Activated CD8-positive, alpha-beta memory T cell treated with anti-CD3 and anti-CD28 coated beads for 4 hours (primary cell): ENCODE data around the gene DAZAP1.
A peak's percentile ranks its signal among the peaks of the same experiment; 100 is the strongest.

Source experiments
- DNase-seq, 2 donors: peaks; one replicate each; pipeline ENCODE4 v3.0.0-alpha.2; 2020; ENCODE audit warnings: low read depth in 2 of 2

The DAZAP1 gene

DNA sequence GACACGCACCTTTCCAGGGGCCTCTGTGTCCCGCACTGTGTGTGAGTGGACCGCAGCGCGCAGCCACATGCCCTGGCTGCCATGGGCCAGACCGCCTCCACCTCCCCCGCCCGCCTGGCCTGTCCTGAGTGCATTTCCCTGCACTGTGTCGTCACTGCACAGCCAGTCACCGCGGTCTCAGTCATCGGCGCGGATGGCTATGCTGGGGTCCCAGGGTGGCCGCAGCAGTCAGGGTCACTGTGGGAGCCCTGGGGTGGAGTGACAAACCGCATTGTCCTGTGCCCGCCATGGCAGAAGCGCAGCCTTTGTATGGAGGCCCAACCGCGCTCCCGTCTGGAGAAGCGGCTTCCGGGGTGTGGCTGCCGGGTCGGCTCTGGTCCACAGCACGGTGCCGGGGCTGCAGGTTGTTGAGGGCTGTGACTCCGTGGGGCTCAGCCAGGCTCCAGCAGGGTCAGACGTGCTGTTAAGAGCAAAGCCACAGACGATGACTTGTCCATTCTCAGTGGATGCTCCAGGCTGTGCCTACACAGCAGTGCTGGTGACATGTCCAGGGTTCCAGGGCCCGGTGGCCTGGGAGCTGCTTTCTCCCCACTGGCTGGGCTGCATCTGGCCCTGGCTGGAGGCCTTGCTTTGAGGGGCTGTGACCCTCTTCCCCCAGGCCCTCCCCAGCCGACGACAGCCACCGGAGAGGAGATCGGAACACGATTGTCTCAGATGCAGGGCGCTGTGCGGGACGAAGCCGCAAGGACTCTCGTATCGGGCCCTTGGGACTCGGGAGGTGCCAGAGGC, 30.0 kb upstream of the DAZAP1 start:
- DNase-seq, result no peak

GRCh38 chr19:1377965-1378785, 29.2 kb upstream of the DAZAP1 start:
- DNase-seq, result no peak

GRCh38 chr19:1379126-1379905, 28.1 kb upstream of the DAZAP1 start:
- DNase-seq, result no peak

DNA sequence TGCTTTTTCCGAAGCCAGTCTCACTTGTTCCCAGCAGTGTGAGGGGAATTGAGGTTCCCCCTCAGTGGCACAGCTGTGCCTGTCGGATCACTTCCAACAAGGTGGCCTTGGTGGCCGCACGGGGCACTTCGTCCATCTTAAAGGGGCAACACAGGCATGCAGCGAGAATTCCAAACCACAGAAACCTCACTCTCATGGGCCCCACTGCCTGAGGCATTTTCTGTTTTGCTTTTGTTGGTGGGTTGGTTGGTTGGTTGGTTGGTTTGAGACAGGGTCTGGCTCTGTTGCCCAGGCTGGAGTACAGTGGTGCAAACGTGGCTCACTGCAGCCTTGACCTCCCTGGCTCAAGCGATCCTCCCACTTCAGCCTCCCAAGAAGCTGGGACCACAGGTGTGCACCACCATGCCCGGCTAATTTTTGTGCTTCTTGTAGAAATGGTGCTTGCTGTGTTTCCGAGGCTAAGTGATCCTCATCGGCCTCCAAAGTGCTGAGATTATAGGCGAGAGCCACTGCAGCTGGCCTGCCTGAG, 27.4 kb upstream of the DAZAP1 start:
- DNase-seq, result no peak

GRCh38 chr19:1382250-1382649, 25.1 kb upstream of the DAZAP1 start:
- no peak for DNase-seq

DNA sequence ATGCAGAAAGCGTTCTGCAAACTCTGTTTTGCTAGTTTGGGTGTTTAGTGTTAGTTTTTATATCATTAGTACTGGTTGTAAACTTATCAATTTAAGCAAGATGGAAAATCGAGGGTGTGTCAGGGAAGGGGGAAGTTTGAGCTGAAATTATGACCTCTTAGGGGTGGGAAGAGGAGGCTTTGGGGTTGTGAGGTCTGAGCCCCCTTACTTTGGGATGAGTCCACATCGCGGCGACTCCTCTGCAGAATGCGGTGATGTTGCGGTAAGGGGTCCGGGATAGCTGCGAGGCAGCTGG, 24.4 kb upstream of the DAZAP1 start:
- no peak for DNase-seq

DNA sequence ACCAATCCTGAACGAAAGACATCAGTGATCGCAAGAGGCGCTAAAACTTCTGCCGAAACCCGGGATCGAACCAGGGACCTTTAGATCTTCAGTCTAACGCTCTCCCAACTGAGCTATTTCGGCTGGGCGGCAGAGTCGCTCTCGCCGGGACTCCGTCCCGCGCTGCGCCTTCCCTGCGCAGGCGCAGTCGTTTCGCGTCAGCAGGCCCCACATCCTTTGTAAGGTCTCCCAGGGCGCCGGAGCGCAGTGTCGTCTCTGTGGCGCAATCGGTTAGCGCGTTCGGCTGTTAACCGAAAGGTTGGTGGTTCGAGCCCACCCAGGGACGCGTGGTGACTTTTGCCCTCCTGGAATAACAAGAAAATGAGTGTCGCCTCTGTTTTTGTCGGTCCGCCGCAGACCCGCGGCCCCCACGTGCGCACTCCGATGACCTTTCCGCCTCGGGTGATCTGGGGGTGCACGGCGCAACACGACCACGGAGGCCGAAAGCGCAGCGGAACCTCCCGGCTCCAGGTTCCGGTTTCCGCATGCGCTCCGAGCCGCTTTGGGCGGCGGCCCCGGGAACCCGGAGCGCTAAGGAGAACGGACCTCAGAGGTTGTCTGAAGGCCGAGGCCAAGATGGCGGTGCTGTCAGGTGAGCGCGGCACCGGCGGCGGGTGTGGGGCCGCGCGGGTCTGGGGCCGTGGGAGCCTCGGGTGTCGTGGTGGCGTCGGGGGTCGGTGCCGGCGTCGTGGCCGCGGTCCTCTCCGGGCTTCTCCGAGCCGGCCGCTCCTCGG, 23.9 kb upstream of the DAZAP1 start, which contains the start of gene NDUFS7:
Gene NDUFS7 (plus strand): TSS at position 596 of the 773 bp plus-strand sequence. CDS start 20 bp downstream, at position 616.
- peak; percentile 82 to 91 for DNase-seq

- DNase-seq, result no peak
These were observed 23.3 kb upstream of the DAZAP1 start for GRCh38 chr19:1384085-1384462.

DNA sequence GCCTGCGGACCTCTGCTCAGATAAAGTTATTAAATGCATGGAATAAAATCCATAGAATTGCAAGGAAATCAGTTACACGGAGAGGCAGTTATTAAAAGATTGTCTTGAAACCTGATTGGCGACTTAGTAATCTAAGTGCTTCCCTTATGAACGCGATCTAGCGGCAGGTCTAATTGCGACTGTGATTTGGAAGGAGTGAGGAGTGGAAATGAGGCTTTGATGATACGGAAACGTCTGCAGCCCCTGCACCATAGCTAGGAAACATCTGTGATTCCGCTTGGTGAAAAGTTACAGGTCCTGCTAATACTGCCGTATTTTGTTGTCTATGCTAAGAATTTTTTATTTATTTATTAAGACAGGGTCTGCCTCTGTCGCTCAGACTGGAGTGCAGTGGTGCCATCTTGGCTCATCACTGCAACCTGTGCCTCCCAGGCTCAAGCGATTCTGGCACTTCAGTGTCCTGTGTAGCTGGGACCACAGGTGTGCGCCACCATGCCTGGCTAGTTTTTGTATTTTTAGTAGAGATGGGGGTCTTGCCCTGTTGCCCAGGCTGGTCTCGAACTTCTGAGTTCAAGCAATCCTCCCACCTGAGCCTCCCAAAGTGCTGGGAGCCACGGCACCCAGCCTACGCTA, 22.8 kb upstream of the DAZAP1 start:
- DNase-seq, result no peak

- no peak for DNase-seq
These were observed 21.6 kb upstream of the DAZAP1 start for GRCh38 chr19:1385816-1386215.

DNA sequence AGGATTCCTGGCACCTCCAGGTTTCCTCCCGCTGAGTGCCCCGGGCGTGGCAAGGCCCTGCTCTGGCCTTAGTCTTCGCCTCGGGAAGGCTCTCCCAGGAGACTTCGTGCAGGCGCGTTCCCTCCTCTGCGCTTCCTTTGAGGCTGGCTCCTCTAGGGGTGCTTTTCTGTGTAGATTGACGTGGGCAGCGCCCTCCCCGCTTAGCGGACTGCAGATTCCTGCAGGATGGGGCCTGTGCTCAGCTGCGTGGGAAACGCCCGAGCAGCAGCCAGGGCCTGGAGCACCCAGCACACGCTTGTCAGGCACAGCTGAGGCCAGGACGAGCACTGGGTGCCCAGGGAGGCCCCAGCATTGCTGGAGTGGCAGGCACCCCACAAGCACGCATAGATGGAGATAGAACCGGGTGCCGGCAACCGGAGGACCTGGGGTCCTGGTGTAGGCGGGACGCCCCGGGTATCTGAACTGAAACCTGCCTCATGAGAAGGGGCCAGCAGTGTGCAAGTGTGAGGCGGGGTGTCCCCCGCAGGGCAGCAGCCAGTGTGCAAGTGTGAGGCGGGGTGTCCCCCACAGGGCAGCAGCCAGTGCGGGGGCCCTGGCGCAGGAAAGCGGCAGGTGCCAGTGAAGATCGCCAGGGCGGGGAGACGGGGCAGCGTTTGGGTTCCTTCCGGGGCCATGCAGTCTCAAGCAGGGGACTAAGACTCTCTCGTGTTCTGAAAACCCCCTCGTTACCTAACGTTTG, 20.3 kb upstream of the DAZAP1 start:
- no peak for DNase-seq

DNA sequence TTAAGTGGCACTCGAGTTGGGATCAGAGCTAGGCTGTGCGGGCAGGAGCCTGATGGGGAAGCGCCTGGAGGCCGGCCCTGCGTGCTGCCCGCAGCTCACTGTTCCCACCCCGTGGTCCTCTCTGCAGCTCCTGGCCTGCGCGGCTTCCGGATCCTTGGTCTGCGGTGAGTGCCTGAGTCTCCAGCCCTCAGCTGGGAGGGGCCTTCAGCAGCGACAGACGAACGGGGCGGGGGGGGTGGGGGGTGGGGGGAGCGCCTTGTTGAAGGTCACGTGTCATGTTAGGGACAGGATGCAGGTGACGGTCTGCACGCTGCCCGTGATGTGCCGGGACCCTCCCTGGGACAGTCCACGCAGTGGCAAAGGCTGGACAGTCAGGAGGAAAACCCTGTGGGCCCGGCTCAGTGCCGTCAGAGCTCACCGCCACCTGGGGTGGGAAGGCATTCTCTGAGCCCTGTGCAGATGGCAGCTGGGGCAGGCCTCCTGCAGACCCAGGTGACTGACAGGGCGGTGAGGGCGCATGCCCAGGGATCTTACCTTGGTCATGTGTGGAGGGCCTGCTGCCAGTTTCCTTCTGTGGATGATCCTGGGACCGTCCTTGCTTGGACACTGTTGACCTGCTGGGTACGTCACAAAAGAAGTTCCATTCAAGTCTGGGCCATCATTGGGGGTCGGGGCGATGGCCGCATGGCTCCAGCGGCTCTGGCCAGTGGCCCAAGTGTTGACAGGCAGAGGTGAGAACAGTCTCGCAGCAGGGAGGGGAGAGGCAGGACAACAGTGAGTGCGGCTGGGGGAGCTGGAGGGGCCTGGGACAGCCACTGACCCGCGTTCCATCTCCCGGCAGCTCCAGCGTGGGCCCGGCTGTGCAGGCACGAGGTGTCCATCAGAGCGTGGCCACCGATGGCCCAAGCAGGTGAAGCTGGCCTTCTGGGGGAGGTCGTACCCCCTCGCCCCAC, 19.4 kb upstream of the DAZAP1 start:
- no peak for DNase-seq

- DNase-seq, result no peak
These were observed 18.8 kb upstream of the DAZAP1 start for GRCh38 chr19:1388637-1389026.

DNA sequence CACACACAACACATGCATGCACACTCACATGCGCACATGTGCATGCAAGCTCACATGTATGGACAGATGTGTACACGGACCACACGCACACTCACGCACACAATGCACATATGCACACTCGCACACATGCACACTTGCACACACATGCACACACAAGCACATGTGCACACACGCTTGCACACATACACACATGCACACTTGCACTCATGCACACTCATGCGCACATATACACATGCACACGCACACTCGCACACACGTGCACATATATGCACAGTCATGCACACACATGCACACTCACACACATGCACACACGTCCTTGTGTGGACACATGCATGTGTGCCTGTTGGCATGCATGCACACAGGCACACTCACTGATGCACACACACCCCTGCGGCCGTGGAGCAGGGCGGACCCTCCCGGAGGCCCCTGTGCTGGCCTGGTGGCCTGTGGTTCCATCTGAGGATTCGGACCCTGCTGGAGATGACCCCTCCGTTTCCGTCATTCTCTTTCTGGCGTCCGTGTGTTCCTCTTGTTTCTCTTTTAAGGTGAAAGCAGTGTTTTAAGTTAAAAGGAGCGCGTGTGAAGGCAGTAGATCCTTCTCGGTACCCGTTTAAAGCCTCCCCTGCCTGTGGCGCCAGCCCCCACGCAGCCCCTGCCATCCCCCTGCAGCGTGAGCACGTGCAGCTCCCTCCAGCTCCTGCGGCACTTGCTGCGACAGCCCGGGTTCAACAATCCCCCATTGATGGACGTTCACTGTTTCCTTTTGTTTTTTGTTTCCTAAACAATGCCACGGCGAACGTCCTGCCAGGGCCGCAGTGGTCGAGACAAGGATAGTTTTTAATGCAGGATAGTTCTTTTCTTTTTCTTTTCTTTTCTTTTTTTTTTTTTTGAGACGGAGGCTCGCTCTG, 18.1 kb upstream of the DAZAP1 start:
- no peak for DNase-seq

DNA sequence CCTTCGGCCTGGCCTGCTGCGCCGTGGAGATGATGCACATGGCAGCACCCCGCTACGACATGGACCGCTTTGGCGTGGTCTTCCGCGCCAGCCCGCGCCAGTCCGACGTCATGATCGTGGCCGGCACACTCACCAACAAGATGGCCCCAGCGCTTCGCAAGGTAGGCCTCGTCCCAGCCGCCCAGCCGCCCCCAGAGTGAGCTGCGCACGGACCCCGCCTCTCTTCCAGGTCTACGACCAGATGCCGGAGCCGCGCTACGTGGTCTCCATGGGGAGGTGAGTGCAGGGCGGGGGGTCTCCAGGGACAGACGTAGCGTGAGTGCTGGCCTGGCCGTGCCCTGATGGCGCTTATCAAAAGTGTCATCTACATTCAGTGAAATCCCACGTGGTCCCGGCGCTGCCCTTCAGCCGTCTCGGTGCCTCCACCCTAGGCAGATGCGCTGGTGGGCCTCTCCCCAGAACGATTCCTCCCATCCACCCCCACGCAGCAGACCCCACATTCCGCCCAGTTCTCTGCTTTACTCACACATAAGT, 16.4 kb upstream of the DAZAP1 start:
- DNase-seq, result no peak

- no peak for DNase-seq
These were observed 15.0 kb upstream of the DAZAP1 start for GRCh38 chr19:1392407-1392806.

DNA sequence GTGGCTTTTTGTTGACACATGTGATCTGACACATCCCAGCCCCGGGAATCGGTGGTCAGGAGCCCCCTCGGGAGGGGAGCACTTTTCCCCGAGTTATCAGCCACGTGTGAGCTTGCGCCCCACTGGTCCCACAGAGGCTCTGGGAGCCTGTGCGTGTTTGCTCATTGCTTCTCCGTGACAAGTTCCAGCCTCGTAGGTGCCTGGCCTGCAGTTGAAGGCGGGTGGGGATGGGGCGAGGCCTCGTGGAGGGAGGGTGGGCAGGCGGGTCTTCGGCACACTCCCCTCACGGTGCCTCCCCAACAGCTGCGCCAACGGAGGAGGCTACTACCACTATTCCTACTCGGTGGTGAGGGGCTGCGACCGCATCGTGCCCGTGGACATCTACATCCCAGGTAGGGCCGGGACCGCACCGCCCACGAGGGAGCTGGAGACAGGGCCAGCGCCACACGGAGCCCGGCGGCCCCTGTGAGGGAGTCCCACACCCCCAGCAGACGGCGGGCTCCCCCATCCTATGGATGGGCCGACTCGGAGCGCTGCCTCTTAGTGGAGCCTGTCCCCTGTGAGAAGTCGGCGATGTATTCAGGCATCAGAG, 14.4 kb upstream of the DAZAP1 start:
- DNase-seq, result no peak
